ENCODE measurements around the gene PRR20B. TPM values are rescaled to one million over a fixed set of nuclear protein-coding genes. Genes with fewer than 3 reads are reported as not detected.
"Not testable (repeated sequence)": the region's sequence is repeated elsewhere in the genome, so short reads cannot be mapped to it uniquely, and the experiment has no call there.

PRR20B gene
- total RNA-seq, result not detected

DNA sequence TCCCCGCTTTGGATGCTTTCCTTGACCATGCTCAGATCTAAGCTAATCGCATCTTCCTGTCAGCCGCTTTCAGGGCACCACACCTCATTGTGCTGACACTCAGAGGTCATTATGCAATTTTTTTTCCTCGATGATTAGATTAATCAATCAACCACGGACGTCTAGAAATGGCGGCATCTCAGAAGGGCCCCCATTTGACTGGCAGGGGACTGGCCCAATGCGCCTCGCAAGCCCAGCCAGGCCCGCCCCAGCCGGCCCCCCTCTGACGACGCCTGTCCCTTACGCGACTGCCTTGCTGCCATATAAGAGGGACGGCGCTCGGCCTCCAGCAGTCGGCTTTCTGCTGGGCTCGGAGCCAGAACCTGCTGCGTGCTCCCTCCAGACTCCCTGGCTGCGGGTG is at the start of gene PRR20B:
Gene PRR20B (plus strand): TSS at position 301 of the 400 bp plus-strand sequence. CDS start 387 bp downstream, outside the sequence.
- not testable (repeated sequence) for H3K27me3 Mint-ChIP-seq (ENCODE audit: low read depth); DNase-seq; ATAC-seq (replicated peaks in 1 of 2); H3K27ac Mint-ChIP-seq; H3K4me1 Mint-ChIP-seq (ENCODE audit: low read depth); H3K9me3 Mint-ChIP-seq; H3K36me3 Mint-ChIP-seq (ENCODE audit: insufficient read depth in 2 of 2); H3K4me3 Mint-ChIP-seq

GRCh38 chr13:57114945-57115344 is 32.3 kb upstream of the PRR20B start:
- DNase-seq (no peak), ATAC-seq (replicated peaks in 1 of 2) (no peak)
- Mint-ChIP-seq H3K36me3 (ENCODE audit: insufficient read depth in 2 of 2) (peaks cover 0 to 3% of the 10 kb centered on the region in 2 donors), H3K4me3 (no peak overlapping the region), H3K27me3 (ENCODE audit: low read depth) (no peaks in the 10 kb centered on the region), H3K9me3 (peaks cover 8 to 15% of the 10 kb centered on the region in 2 donors), H3K27ac (no peak overlapping the region), H3K4me1 (ENCODE audit: low read depth) (no peaks in the 10 kb centered on the region)

GRCh38 chr13:57123681-57124080 is 23.6 kb upstream of the PRR20B start:
- Mint-ChIP-seq H3K4me1 (ENCODE audit: low read depth) (no peaks in the 10 kb centered on the region), H3K27ac (no peak overlapping the region), H3K36me3 (ENCODE audit: insufficient read depth in 2 of 2) (no peaks in the 10 kb centered on the region), H3K9me3 (peaks cover 2 to 5% of the 10 kb centered on the region in 2 donors), H3K27me3 (ENCODE audit: low read depth) (no peaks in the 10 kb centered on the region), H3K4me3 (no peak overlapping the region)
- DNase-seq, result no peak
- no peak for ATAC-seq (replicated peaks in 1 of 2)

GRCh38 chr13:57128909-57129308 is 18.4 kb upstream of the PRR20B start:
- ATAC-seq (replicated peaks in 1 of 2) (no peak), DNase-seq (no peak)
- no peaks in the 10 kb centered on the region for H3K36me3 Mint-ChIP-seq (ENCODE audit: insufficient read depth in 2 of 2)
- no peaks in the 10 kb centered on the region for H3K4me1 Mint-ChIP-seq (ENCODE audit: low read depth)
- no peaks in the 10 kb centered on the region for H3K27me3 Mint-ChIP-seq (ENCODE audit: low read depth)
- no peak overlapping the region for H3K27ac Mint-ChIP-seq
- no peak overlapping the region for H3K4me3 Mint-ChIP-seq
- H3K9me3 Mint-ChIP-seq, result peaks cover 0 to 1% of the 10 kb centered on the region in 2 donors

DNA sequence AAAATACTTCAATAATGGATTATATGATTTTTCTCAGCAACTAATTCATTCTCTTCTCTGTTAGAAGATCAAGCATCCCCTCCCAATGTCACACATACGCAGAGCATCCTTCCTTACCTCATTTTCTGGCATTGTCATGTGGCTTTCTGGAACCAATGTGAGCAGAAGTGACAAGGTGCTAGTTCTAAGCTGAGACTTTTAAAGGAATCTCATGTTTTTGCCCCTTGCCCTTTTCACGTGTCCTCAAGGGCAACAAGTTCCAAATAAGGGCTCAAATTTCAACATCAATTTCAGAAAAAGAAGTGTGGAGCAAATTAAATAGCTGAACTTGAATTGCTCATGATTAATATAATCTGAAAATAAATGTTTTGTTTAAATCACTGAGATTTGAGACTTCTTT is 11.2 kb upstream of the PRR20B start:
- DNase-seq (no peak), ATAC-seq (replicated peaks in 1 of 2) (no peak)
- Mint-ChIP-seq H3K27ac (no peak overlapping the region), H3K36me3 (ENCODE audit: insufficient read depth in 2 of 2) (no peaks in the 10 kb centered on the region), H3K9me3 (peaks cover 2 to 4% of the 10 kb centered on the region in 2 donors), H3K27me3 (ENCODE audit: low read depth) (no peaks in the 10 kb centered on the region), H3K4me3 (no peak overlapping the region), H3K4me1 (ENCODE audit: low read depth) (no peaks in the 10 kb centered on the region)

- H3K4me3 Mint-ChIP-seq, result no peak overlapping the region
- no peaks in the 10 kb centered on the region for H3K4me1 Mint-ChIP-seq (ENCODE audit: low read depth)
- H3K9me3 Mint-ChIP-seq, result peaks cover 2 to 4% of the 10 kb centered on the region in 2 donors
- no peak for ATAC-seq (replicated peaks in 1 of 2)
- no peaks in the 10 kb centered on the region for H3K36me3 Mint-ChIP-seq (ENCODE audit: insufficient read depth in 2 of 2)
- H3K27ac Mint-ChIP-seq, result no peak overlapping the region
- no peaks in the 10 kb centered on the region for H3K27me3 Mint-ChIP-seq (ENCODE audit: low read depth)
- DNase-seq, result no peak
These were observed 9.7 kb upstream of the PRR20B start for GRCh38 chr13:57137585-57137984.

- Mint-ChIP-seq H3K27me3 (ENCODE audit: low read depth) (no peaks in the 10 kb centered on the region), H3K4me3 (no peak overlapping the region), H3K9me3 (peaks cover 2 to 4% of the 10 kb centered on the region in 2 donors), H3K36me3 (ENCODE audit: insufficient read depth in 2 of 2) (no peaks in the 10 kb centered on the region), H3K27ac (no peak overlapping the region), H3K4me1 (ENCODE audit: low read depth) (no peaks in the 10 kb centered on the region)
- no peak for DNase-seq
- no peak for ATAC-seq (replicated peaks in 1 of 2)
These were observed 8.3 kb upstream of the PRR20B start for GRCh38 chr13:57138988-57139387.

- ATAC-seq (replicated peaks in 1 of 2); DNase-seq; H3K27me3 Mint-ChIP-seq (ENCODE audit: low read depth): not testable (repeated sequence)
These were observed 7.5 kb upstream of the PRR20B start for GRCh38 chr13:57139781-57140180.

DNA sequence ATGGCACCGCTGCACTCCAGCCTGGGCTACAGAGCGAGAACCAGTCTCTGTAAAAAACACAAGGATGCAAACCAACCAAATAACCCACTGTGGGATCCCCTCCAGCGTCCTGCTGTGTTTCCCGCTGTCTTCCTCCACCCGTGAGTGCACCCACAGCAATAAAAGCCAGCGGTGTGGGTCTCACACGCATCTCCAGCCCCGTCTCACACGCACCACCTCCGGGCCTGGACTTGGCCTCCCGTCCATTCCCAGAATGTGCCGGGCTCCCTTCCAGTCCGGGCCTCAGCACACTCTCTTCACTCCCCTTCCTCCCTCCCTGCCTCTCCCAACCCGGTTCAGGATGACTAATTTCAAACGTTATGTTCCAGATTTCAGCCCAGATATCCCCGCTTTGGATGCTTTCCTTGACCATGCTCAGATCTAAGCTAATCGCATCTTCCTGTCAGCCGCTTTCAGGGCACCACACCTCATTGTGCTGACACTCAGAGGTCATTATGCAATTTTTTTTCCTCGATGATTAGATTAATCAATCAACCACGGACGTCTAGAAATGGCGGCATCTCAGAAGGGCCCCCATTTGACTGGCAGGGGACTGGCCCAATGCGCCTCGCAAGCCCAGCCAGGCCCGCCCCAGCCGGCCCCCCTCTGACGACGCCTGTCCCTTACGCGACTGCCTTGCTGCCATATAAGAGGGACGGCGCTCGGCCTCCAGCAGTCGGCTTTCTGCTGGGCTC is 6.9 kb upstream of the PRR20B start, which contains the start of gene PRR20A:
Gene PRR20A (plus strand): TSS at position 684 of the 734 bp plus-strand sequence. CDS start 387 bp downstream, outside the sequence.
- H3K27ac Mint-ChIP-seq; ATAC-seq (replicated peaks in 1 of 2): not testable (repeated sequence)

More at GRCh38 chr13:57139781-57140180, 7.5 kb upstream of the PRR20B start:
- not testable (repeated sequence) for H3K9me3 Mint-ChIP-seq; H3K36me3 Mint-ChIP-seq (ENCODE audit: insufficient read depth in 2 of 2); H3K27ac Mint-ChIP-seq; H3K4me3 Mint-ChIP-seq; H3K4me1 Mint-ChIP-seq (ENCODE audit: low read depth)

GRCh38 chr13:57148106-57148505 is 818 bp downstream of the PRR20B start:
- DNase-seq; H3K4me1 Mint-ChIP-seq (ENCODE audit: low read depth); H3K27me3 Mint-ChIP-seq (ENCODE audit: low read depth); H3K36me3 Mint-ChIP-seq (ENCODE audit: insufficient read depth in 2 of 2); ATAC-seq (replicated peaks in 1 of 2); H3K9me3 Mint-ChIP-seq; H3K27ac Mint-ChIP-seq; H3K4me3 Mint-ChIP-seq: not testable (repeated sequence)

More for the DNA sequence above, 6.9 kb upstream of the PRR20B start, which contains the start of gene PRR20A:
- H3K36me3 Mint-ChIP-seq (ENCODE audit: insufficient read depth in 2 of 2); H3K4me3 Mint-ChIP-seq; H3K27me3 Mint-ChIP-seq (ENCODE audit: low read depth); H3K4me1 Mint-ChIP-seq (ENCODE audit: low read depth); DNase-seq; H3K9me3 Mint-ChIP-seq: not testable (repeated sequence)

- not testable (repeated sequence) for H3K4me1 Mint-ChIP-seq (ENCODE audit: low read depth); H3K4me3 Mint-ChIP-seq; ATAC-seq (replicated peaks in 1 of 2); DNase-seq; H3K27ac Mint-ChIP-seq; H3K27me3 Mint-ChIP-seq (ENCODE audit: low read depth); H3K36me3 Mint-ChIP-seq (ENCODE audit: insufficient read depth in 2 of 2); H3K9me3 Mint-ChIP-seq
These were observed 6.5 kb downstream of the PRR20B start, which contains the start of gene PRR20C for GRCh38 chr13:57153761-57154160. Gene PRR20C (plus strand): TSS chr13:57154061. CDS start chr13:57154448, 387 bp downstream.

DNA sequence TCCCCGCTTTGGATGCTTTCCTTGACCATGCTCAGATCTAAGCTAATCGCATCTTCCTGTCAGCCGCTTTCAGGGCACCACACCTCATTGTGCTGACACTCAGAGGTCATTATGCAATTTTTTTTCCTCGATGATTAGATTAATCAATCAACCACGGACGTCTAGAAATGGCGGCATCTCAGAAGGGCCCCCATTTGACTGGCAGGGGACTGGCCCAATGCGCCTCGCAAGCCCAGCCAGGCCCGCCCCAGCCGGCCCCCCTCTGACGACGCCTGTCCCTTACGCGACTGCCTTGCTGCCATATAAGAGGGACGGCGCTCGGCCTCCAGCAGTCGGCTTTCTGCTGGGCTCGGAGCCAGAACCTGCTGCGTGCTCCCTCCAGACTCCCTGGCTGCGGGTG is 13.0 kb downstream of the PRR20B start, which contains the start of gene PRR20D:
Gene PRR20D (plus strand): TSS at position 301 of the 400 bp plus-strand sequence. CDS start 387 bp downstream, outside the sequence.
- H3K4me3 Mint-ChIP-seq; ATAC-seq (replicated peaks in 1 of 2); DNase-seq; H3K27me3 Mint-ChIP-seq (ENCODE audit: low read depth); H3K27ac Mint-ChIP-seq; H3K9me3 Mint-ChIP-seq; H3K4me1 Mint-ChIP-seq (ENCODE audit: low read depth); H3K36me3 Mint-ChIP-seq (ENCODE audit: insufficient read depth in 2 of 2): not testable (repeated sequence)

DNA sequence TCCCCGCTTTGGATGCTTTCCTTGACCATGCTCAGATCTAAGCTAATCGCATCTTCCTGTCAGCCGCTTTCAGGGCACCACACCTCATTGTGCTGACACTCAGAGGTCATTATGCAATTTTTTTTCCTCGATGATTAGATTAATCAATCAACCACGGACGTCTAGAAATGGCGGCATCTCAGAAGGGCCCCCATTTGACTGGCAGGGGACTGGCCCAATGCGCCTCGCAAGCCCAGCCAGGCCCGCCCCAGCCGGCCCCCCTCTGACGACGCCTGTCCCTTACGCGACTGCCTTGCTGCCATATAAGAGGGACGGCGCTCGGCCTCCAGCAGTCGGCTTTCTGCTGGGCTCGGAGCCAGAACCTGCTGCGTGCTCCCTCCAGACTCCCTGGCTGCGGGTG is 19.6 kb downstream of the PRR20B start, which contains the start of gene PRR20E:
Gene PRR20E (plus strand): TSS at position 301 of the 400 bp plus-strand sequence. CDS start 387 bp downstream, outside the sequence.
- H3K9me3 Mint-ChIP-seq; DNase-seq; H3K4me3 Mint-ChIP-seq; H3K27ac Mint-ChIP-seq; H3K27me3 Mint-ChIP-seq (ENCODE audit: low read depth); ATAC-seq (replicated peaks in 1 of 2); H3K4me1 Mint-ChIP-seq (ENCODE audit: low read depth); H3K36me3 Mint-ChIP-seq (ENCODE audit: insufficient read depth in 2 of 2): not testable (repeated sequence)

Data from activated T-cell treated with anti-CD3 and anti-CD28 coated beads, Interleukin-2, amount 50 U/mL, for 72 hours (primary cell).